ENCODE measurements around the gene ARL13B.
A peak's percentile ranks its signal among the peaks of the same experiment; 100 is the strongest.

- TF ChIP-seq POLR2A (IDR thresholded peaks at IDR 0.05) (no peak), POLR2AphosphoS5 (IDR thresholded peaks at IDR 0.05; ENCODE audit: insufficient read depth in 1 of 2, low read depth in 1 of 2) (no peak)
- TF ChIP-seq, protein P1, sequence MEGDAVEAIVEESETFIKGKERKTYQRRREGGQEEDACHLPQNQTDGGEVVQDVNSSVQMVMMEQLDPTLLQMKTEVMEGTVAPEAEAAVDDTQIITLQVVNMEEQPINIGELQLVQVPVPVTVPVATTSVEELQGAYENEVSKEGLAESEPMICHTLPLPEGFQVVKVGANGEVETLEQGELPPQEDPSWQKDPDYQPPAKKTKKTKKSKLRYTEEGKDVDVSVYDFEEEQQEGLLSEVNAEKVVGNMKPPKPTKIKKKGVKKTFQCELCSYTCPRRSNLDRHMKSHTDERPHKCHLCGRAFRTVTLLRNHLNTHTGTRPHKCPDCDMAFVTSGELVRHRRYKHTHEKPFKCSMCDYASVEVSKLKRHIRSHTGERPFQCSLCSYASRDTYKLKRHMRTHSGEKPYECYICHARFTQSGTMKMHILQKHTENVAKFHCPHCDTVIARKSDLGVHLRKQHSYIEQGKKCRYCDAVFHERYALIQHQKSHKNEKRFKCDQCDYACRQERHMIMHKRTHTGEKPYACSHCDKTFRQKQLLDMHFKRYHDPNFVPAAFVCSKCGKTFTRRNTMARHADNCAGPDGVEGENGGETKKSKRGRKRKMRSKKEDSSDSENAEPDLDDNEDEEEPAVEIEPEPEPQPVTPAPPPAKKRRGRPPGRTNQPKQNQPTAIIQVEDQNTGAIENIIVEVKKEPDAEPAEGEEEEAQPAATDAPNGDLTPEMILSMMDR (IDR thresholded peaks at IDR 0.05) = peak in 1 of 3 experiments; percentile 10
Observed at GRCh38 chr3:94036909-94037507, 57.1 kb downstream of the ARL13B start.

Measured in vagina (tissue), 2 donors.